COLO668 (cell line): Measurements from ENCODE around the gene RNLS.

ENCODE experiments used
- DNase-seq: peaks from one replicate; lab custom pipeline; 2025; ENCODE audit not compliant: unreplicated experiment; lab: John Stamatoyannopoulos, UW

The RNLS gene

GRCh38 chr10:88270061-88270808 is 312.9 kb downstream of the RNLS start:
- no peak for DNase-seq

- no peak for DNase-seq
Measured at GRCh38 chr10:88262591-88263234, 320.4 kb downstream of the RNLS start.

GRCh38 chr10:88261152-88261551 is 322.0 kb downstream of the RNLS start:
- no peak for DNase-seq

- DNase-seq: no peak
Measured at GRCh38 chr10:88260329-88261051, 322.6 kb downstream of the RNLS start.

GRCh38 chr10:88259381-88259780 is 323.7 kb downstream of the RNLS start:
- no peak for DNase-seq

GRCh38 chr10:88256886-88257285 is 326.2 kb downstream of the RNLS start:
- DNase-seq: no peak

- no peak for DNase-seq
Measured at GRCh38 chr10:88256013-88256680, 327.0 kb downstream of the RNLS start.

GRCh38 chr10:88254091-88254490 is 329.0 kb downstream of the RNLS start:
- no peak for DNase-seq

GRCh38 chr10:88253622-88254021 is 329.5 kb downstream of the RNLS start:
- no peak for DNase-seq

GRCh38 chr10:88253128-88253527 is 330.0 kb downstream of the RNLS start:
- DNase-seq: no peak

GRCh38 chr10:88249450-88249849 is 333.7 kb downstream of the RNLS start:
- DNase-seq: no peak

GRCh38 chr10:88246675-88247074 is 336.4 kb downstream of the RNLS start:
- no peak for DNase-seq

GRCh38 chr10:88245974-88246511 is 337.1 kb downstream of the RNLS start:
- DNase-seq: no peak

- no peak for DNase-seq
Measured at GRCh38 chr10:88244781-88245625, 338.1 kb downstream of the RNLS start.

- peak; percentile 6 for DNase-seq
Measured at GRCh38 chr10:88243836-88244730, 339.0 kb downstream of the RNLS start.

GRCh38 chr10:88243202-88243744 is 339.8 kb downstream of the RNLS start:
- no peak for DNase-seq

- no peak for DNase-seq
Measured at GRCh38 chr10:88241501-88241900, 341.6 kb downstream of the RNLS start.

- DNase-seq: no peak
Measured at GRCh38 chr10:88239212-88239611, 343.9 kb downstream of the RNLS start.

GRCh38 chr10:88238615-88238914 is 344.6 kb downstream of the RNLS start:
- no peak for DNase-seq
